NB4 (cell line): ENCODE data around the gene CPNE6.

Source experiments
- CTCF ChIP-seq: IDR thresholded peaks from one replicate; pipeline ENCODE4 v1.5.1; 2012; ENCODE audit warnings: low read depth, low read length
- MAX ChIP-seq: IDR thresholded peaks from 2 replicates; pipeline ENCODE4 v1.6.1; 2011; ENCODE audit warnings: low read depth, low read length
- POLR2A ChIP-seq: IDR thresholded peaks from 2 replicates; pipeline ENCODE4 v1.6.1; 2011; ENCODE audit warnings: mild to moderate bottlenecking; ENCODE audit not compliant: insufficient read length; ENCODE audit errors: extremely low read depth

DNA sequence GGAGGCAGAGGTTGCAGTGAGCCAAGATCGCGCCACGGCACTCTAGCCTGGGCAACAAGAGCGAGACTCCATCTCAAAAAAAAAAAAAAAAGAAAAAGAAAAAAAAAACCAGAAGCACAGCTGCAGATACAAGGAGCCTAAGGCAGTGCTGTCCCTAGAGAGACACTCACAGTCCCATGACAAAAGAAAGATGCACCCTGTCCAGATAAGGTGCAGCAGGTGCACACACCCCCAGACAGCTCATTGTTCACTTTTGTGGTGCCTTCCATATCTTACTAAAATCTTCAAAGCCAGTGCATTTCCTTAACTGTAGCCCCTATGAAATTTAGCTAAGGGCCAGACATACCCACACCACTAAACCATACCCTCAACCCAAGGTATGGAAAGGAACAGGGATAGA, 51.1 kb downstream of the CPNE6 start:
- TF ChIP-seq CTCF (no peak), POLR2A (no peak), MAX (no peak)
